ENCODE measurements around the gene WDR1.

WDR1 gene

DNA sequence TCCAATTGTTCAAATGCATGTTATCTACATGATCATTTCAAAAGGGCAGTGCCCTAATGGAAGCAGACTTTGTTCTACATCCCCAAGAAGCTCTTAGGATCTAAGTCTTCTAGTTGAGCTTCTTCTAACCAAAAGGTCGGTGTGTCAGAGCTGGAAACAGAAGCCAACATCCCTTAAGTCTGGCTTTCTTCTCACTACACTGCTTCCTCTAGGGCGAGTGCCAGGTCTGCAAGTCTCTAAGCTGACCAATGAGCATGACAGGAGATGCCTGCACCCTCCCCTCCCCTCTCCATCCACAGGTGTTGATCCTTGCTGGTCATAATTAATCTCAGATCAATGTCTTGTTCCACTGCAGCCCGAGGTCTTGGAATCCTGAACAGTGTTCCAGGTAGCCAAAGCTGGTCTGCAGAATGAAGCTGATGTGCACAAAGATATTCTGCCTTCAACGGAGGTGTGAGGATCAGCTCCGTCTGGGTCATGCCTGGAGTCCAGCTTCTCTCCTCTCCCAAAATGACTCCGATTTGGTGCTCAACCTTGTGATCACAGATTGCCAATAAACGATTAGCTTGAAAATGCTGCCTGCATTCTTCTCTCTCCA is 44.1 kb downstream of the WDR1 start:
- Histone ChIP-seq H4K12ac (ENCODE audit: low read depth, low read length) (no peak overlapping the region), H4K91ac (ENCODE audit: low read depth, low read length) (no peak overlapping the region), H3K79me2 (ENCODE audit: control insufficient read depth, insufficient read depth, low read length, poor library complexity) (no peaks in the 10 kb centered on the region), H4K8ac (ENCODE audit: low read depth, low read length) (no peak overlapping the region), H2AK5ac (ENCODE audit: low read length) (no peak overlapping the region), H3K4me1 (ENCODE audit: control insufficient read depth in 1 of 2, insufficient read depth in 2 of 2, low read length in 2 of 2) (no peaks in the 10 kb centered on the region), H2BK120ac (ENCODE audit: insufficient read depth, low read length, poor library complexity) (no peak overlapping the region), H3K4me3 (ENCODE audit: low read depth, low read length) (no peak overlapping the region), H2BK5ac (ENCODE audit: low read depth, low read length, poor library complexity) (no peak overlapping the region), H3K9ac (ENCODE audit: low read length) (no peak overlapping the region), H3K23ac (ENCODE audit: low read length) (no peak overlapping the region), H2BK12ac (ENCODE audit: low read length) (no peak overlapping the region), H3K36me3 (ENCODE audit: control insufficient read depth in 1 of 2, insufficient read depth in 2 of 2, low read length in 2 of 2) (peaks cover 48 to 58% of the 10 kb centered on the region in 2 experiments), H3K79me1 (ENCODE audit: low read length) (no peaks in the 10 kb centered on the region), H3K14ac (ENCODE audit: low read length) (no peak overlapping the region), H3K18ac (ENCODE audit: low read length) (no peak overlapping the region), H3K4me2 (ENCODE audit: low read length) (no peak overlapping the region), H3K9me3 (ENCODE audit: insufficient read depth, low read depth, low read length) (no peaks in the 10 kb centered on the region), H2AFZ (ENCODE audit: insufficient read depth, low read length, poor library complexity) (no peak overlapping the region), H3K27me3 (ENCODE audit: insufficient read depth, low read length) (no peaks in the 10 kb centered on the region), H3K27ac (ENCODE audit: low read depth, low read length) (no peak overlapping the region), H3K4ac (ENCODE audit: low read depth, low read length) (no peak overlapping the region)
- no CpG with 5 or more reads among the region's 7 CpGs for WGBS (ENCODE audit: extremely low coverage, insufficient coverage, insufficient read length)
- no peak for DNase-seq

DNA sequence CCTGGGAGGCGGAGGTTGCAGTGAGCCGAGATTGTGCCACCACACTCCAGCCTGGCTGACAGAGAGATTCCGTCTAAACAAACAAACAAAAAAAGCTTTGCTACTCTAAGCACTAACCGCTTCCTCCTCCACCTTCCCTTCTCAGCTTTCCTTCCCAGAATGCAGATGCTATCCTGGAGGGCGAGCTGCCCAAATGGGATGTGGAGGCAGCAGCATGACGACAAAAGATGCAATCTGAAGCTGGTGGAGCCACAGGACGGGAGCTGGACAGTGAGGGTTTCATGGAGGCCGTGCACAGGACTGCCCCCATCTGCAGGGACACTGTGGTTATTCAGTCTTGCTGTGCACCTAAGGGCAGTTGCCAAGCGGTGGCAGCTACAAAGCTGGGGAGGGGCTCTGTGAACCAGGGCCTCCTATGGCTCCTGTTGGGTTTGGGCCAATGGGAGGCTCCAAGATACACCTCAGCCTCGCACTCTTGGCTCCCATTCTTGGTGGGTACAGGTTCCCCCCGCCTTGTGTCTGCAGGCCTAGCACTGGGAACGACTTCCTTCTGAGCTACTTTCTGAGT is 47.4 kb downstream of the WDR1 start:
- Histone ChIP-seq H2BK5ac (ENCODE audit: low read depth, low read length, poor library complexity) (no peak overlapping the region), H4K8ac (ENCODE audit: low read depth, low read length) (no peak overlapping the region), H3K27me3 (ENCODE audit: insufficient read depth, low read length) (no peaks in the 10 kb centered on the region), H3K27ac (ENCODE audit: low read depth, low read length) (no peak overlapping the region), H3K9me3 (ENCODE audit: insufficient read depth, low read depth, low read length) (no peaks in the 10 kb centered on the region), H4K12ac (ENCODE audit: low read depth, low read length) (no peak overlapping the region), H2AK5ac (ENCODE audit: low read length) (no peak overlapping the region), H3K23ac (ENCODE audit: low read length) (no peak overlapping the region), H3K9ac (ENCODE audit: low read length) (no peak overlapping the region), H3K79me2 (ENCODE audit: control insufficient read depth, insufficient read depth, low read length, poor library complexity) (no peaks in the 10 kb centered on the region), H2BK12ac (ENCODE audit: low read length) (no peak overlapping the region), H3K14ac (ENCODE audit: low read length) (no peak overlapping the region), H3K18ac (ENCODE audit: low read length) (no peak overlapping the region), H3K4ac (ENCODE audit: low read depth, low read length) (no peak overlapping the region), H3K4me2 (ENCODE audit: low read length) (no peak overlapping the region), H4K91ac (ENCODE audit: low read depth, low read length) (no peak overlapping the region), H3K4me1 (ENCODE audit: control insufficient read depth in 1 of 2, insufficient read depth in 2 of 2, low read length in 2 of 2) (no peaks in the 10 kb centered on the region), H2BK120ac (ENCODE audit: insufficient read depth, low read length, poor library complexity) (no peak overlapping the region), H2AFZ (ENCODE audit: insufficient read depth, low read length, poor library complexity) (no peak overlapping the region), H3K4me3 (ENCODE audit: low read depth, low read length) (no peak overlapping the region), H3K79me1 (ENCODE audit: low read length) (no peaks in the 10 kb centered on the region), H3K36me3 (ENCODE audit: control insufficient read depth in 1 of 2, insufficient read depth in 2 of 2, low read length in 2 of 2) (peaks cover 25 to 26% of the 10 kb centered on the region in 2 experiments)
- no CpG with 5 or more reads among the region's 12 CpGs for WGBS (ENCODE audit: extremely low coverage, insufficient coverage, insufficient read length)
- DNase-seq = no peak

- H3K14ac ChIP-seq (ENCODE audit: low read length) = no peak overlapping the region
- H3K4me3 ChIP-seq (ENCODE audit: low read depth, low read length) = no peak overlapping the region
- H3K9me3 ChIP-seq (ENCODE audit: insufficient read depth, low read depth, low read length) = no peaks in the 10 kb centered on the region
- no peak overlapping the region for H2BK5ac ChIP-seq (ENCODE audit: low read depth, low read length, poor library complexity)
- no peak overlapping the region for H4K8ac ChIP-seq (ENCODE audit: low read depth, low read length)
- H3K4me2 ChIP-seq (ENCODE audit: low read length) = no peak overlapping the region
- no peak overlapping the region for H2BK12ac ChIP-seq (ENCODE audit: low read length)
- no peak overlapping the region for H2BK120ac ChIP-seq (ENCODE audit: insufficient read depth, low read length, poor library complexity)
- no peak overlapping the region for H3K27ac ChIP-seq (ENCODE audit: low read depth, low read length)
- H3K4me1 ChIP-seq (ENCODE audit: control insufficient read depth in 1 of 2, insufficient read depth in 2 of 2, low read length in 2 of 2) = no peaks in the 10 kb centered on the region
- H3K79me1 ChIP-seq (ENCODE audit: low read length) = no peaks in the 10 kb centered on the region
- H3K4ac ChIP-seq (ENCODE audit: low read depth, low read length) = no peak overlapping the region
- no peak overlapping the region for H3K23ac ChIP-seq (ENCODE audit: low read length)
- H2AFZ ChIP-seq (ENCODE audit: insufficient read depth, low read length, poor library complexity) = no peak overlapping the region
- H3K18ac ChIP-seq (ENCODE audit: low read length) = no peak overlapping the region
- H3K27me3 ChIP-seq (ENCODE audit: insufficient read depth, low read length) = no peaks in the 10 kb centered on the region
- no CpG with 5 or more reads among the region's 15 CpGs for WGBS (ENCODE audit: extremely low coverage, insufficient coverage, insufficient read length)
- no peak overlapping the region for H4K12ac ChIP-seq (ENCODE audit: low read depth, low read length)
- H3K9ac ChIP-seq (ENCODE audit: low read length) = no peak overlapping the region
- no peaks in the 10 kb centered on the region for H3K79me2 ChIP-seq (ENCODE audit: control insufficient read depth, insufficient read depth, low read length, poor library complexity)
- no peak overlapping the region for H2AK5ac ChIP-seq (ENCODE audit: low read length)
- peaks cover 14 to 18% of the 10 kb centered on the region in 2 experiments for H3K36me3 ChIP-seq (ENCODE audit: control insufficient read depth in 1 of 2, insufficient read depth in 2 of 2, low read length in 2 of 2)
- no peak for DNase-seq
- H4K91ac ChIP-seq (ENCODE audit: low read depth, low read length) = no peak overlapping the region
Observed at GRCh38 chr4:10066670-10067651, 49.6 kb downstream of the WDR1 start.

DNA sequence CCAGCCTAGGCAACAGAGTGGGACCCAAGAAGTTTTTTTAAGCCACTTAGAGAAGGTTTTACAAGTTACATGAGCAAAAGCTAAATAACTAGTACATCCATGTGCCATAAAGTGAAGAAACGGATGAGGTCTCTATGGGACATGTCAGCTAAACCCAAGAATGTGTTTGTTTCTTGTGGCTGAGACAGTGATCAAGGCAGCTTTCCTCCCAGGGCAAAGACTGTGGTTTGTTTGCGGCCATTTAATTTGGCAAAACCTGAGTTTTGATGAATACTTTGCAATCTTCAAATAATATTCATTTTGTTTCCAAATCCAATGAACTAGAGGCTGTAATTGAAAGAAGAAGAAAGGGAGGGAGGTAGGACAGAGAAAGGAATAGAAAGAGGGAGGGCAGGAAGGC is 50.4 kb downstream of the WDR1 start:
- H2BK5ac ChIP-seq (ENCODE audit: low read depth, low read length, poor library complexity) = no peak overlapping the region
- no peak overlapping the region for H3K4ac ChIP-seq (ENCODE audit: low read depth, low read length)
- no peak overlapping the region for H2BK120ac ChIP-seq (ENCODE audit: insufficient read depth, low read length, poor library complexity)
- H3K27me3 ChIP-seq (ENCODE audit: insufficient read depth, low read length) = no peaks in the 10 kb centered on the region
- H3K23ac ChIP-seq (ENCODE audit: low read length) = no peak overlapping the region
- no peaks in the 10 kb centered on the region for H3K9me3 ChIP-seq (ENCODE audit: insufficient read depth, low read depth, low read length)
- no peak overlapping the region for H3K9ac ChIP-seq (ENCODE audit: low read length)
- no peak overlapping the region for H3K4me3 ChIP-seq (ENCODE audit: low read depth, low read length)
- H3K18ac ChIP-seq (ENCODE audit: low read length) = no peak overlapping the region
- H2AK5ac ChIP-seq (ENCODE audit: low read length) = no peak overlapping the region
- H2AFZ ChIP-seq (ENCODE audit: insufficient read depth, low read length, poor library complexity) = no peak overlapping the region
- H3K79me2 ChIP-seq (ENCODE audit: control insufficient read depth, insufficient read depth, low read length, poor library complexity) = no peaks in the 10 kb centered on the region
- H4K91ac ChIP-seq (ENCODE audit: low read depth, low read length) = no peak overlapping the region
- H3K4me2 ChIP-seq (ENCODE audit: low read length) = no peak overlapping the region
- H3K14ac ChIP-seq (ENCODE audit: low read length) = no peak overlapping the region
- DNase-seq = no peak
- H4K8ac ChIP-seq (ENCODE audit: low read depth, low read length) = no peak overlapping the region
- no peaks in the 10 kb centered on the region for H3K4me1 ChIP-seq (ENCODE audit: control insufficient read depth in 1 of 2, insufficient read depth in 2 of 2, low read length in 2 of 2)
- H3K27ac ChIP-seq (ENCODE audit: low read depth, low read length) = no peak overlapping the region
- no peak overlapping the region for H4K12ac ChIP-seq (ENCODE audit: low read depth, low read length)
- WGBS (ENCODE audit: extremely low coverage, insufficient coverage, insufficient read length) = no CpG with 5 or more reads among the region's 2 CpGs
- H3K36me3 ChIP-seq (ENCODE audit: control insufficient read depth in 1 of 2, insufficient read depth in 2 of 2, low read length in 2 of 2) = peaks cover 13 to 17% of the 10 kb centered on the region in 2 experiments
- H2BK12ac ChIP-seq (ENCODE audit: low read length) = no peak overlapping the region
- no peaks in the 10 kb centered on the region for H3K79me1 ChIP-seq (ENCODE audit: low read length)
